SK-N-SH (cell line): Measurements from ENCODE around the gene CDH11. TPM values are rescaled to one million over a fixed set of nuclear protein-coding genes. Genes with fewer than 3 reads are reported as not detected.

Experiments
- CTCF ChIA-PET: fragments of 300-600, 350-600 bp; formaldehyde crosslinking; extraction: SDS; loops from one replicate; lab custom pipeline; 2021; lab: Yijun Ruan, JAX
- POLR2A ChIA-PET: fragments of 350-600 bp; sonication (Branson Sonifier 250); formaldehyde crosslinking; extraction: SDS; loops from one replicate; lab custom pipeline; 2020; ENCODE audit warnings: antibody characterized with exemption, inconsistent platforms; lab: Yijun Ruan, JAX
- DNase-seq: peaks from one replicate; pipeline ENCODE4 v3.0.0; 2012
- H2AFZ ChIP-seq: fragments of 200-600 bp; sonication (generic); 2 replicates; pipeline ENCODE4 v1.8.1; 2016; ENCODE audit warnings: antibody characterized with exemption, mild to moderate bottlenecking, low read depth
- H3F3A ChIP-seq: fragments of 200-600 bp; sonication (generic); replicated peaks from 2 replicates; pipeline ENCODE3; 2016; ENCODE audit warnings: antibody characterized with exemption, mild to moderate bottlenecking; ENCODE audit not compliant: insufficient read depth
- H3K27ac ChIP-seq, 2 experiments: fragments of 200-500 bp in 1 of 2; fragments of 200-600 bp in 1 of 2; sonication (Bioruptor generic) in 1 of 2; sonication (generic), shearing (Covaris generic) in 1 of 2; 2 replicates each; pipeline versions ENCODE4 v1.5.1 to v1.6.1; 2014 to 2016; ENCODE audit warnings: low read depth in 2 of 2, inconsistent platforms in 1 of 2, low read length in 1 of 2, mild to moderate bottlenecking in 1 of 2, mixed read lengths in 1 of 2
- H3K27me3 ChIP-seq: fragments of 200-600 bp; sonication (generic), shearing (Covaris generic); 2 replicates; pipeline ENCODE4 v1.6.1; 2016; ENCODE audit warnings: mixed run types; ENCODE audit not compliant: insufficient read depth
- H3K36me3 ChIP-seq, 2 experiments: fragments of 200-500 bp in 1 of 2; fragments of 200-600 bp in 1 of 2; sonication (Bioruptor generic) in 1 of 2; sonication (generic) in 1 of 2; replicated peaks in 1 of 2; 2 replicates each; pipeline versions ENCODE3 to v1.5.1; 2014 to 2016; ENCODE audit warnings: low read length in 1 of 2, mild to moderate bottlenecking in 1 of 2; ENCODE audit not compliant: insufficient read depth in 2 of 2, control insufficient read depth in 1 of 2
- H3K4me1 ChIP-seq, 2 experiments: fragments of 200-500 bp in 1 of 2; fragments of 200-600 bp in 1 of 2; sonication (Bioruptor generic) in 1 of 2; sonication (generic), shearing (Covaris generic) in 1 of 2; 2 replicates each; pipeline versions ENCODE4 v1.5.1 to v1.6.1; 2014 to 2016; ENCODE audit warnings: low read depth in 1 of 2, low read length in 1 of 2, mixed run types in 1 of 2; ENCODE audit not compliant: insufficient read depth in 2 of 2, control insufficient read depth in 1 of 2
- H3K4me2 ChIP-seq: fragments of 200-600 bp; sonication (generic), shearing (Covaris generic); 2 replicates; pipeline ENCODE4 v1.6.1; 2017; ENCODE audit warnings: mixed run types
- H3K4me3 ChIP-seq, 2 experiments: fragments of 200-500 bp in 1 of 2; fragments of 200-600 bp in 1 of 2; sonication (Bioruptor generic) in 1 of 2; sonication (generic), shearing (Covaris generic) in 1 of 2; 2 replicates each; pipeline versions ENCODE4 v1.5.1 to v1.8.1; 2014 to 2016; ENCODE audit warnings: low read depth in 2 of 2, inconsistent platforms in 1 of 2, low read length in 1 of 2, mild to moderate bottlenecking in 1 of 2, mixed read lengths in 1 of 2, moderate library complexity in 1 of 2
- H3K79me2 ChIP-seq: fragments of 200-600 bp; sonication (generic); 2 replicates; pipeline ENCODE4 v1.8.1; 2017; ENCODE audit warnings: mild to moderate bottlenecking; ENCODE audit not compliant: insufficient read depth
- H3K9ac ChIP-seq: fragments of 200-600 bp; sonication (generic); 2 replicates; pipeline ENCODE4 v1.6.1; 2017; ENCODE audit warnings: mixed run types
- H3K9me2 ChIP-seq: fragments of 200-600 bp; sonication (generic); 2 replicates; pipeline ENCODE4 v1.6.1; 2017; ENCODE audit warnings: mixed run types
- H3K9me3 ChIP-seq: fragments of 200-600 bp; sonication (generic); 2 replicates; pipeline ENCODE4 v1.6.1; 2017; ENCODE audit warnings: mixed run types, mild to moderate bottlenecking, moderate library complexity
- H4K20me1 ChIP-seq: fragments of 200-600 bp; sonication (generic); 2 replicates; pipeline ENCODE4 v1.6.1; 2017; ENCODE audit warnings: mild to moderate bottlenecking, mixed run types; ENCODE audit not compliant: insufficient read depth
- EP300 ChIP-seq, 2 experiments: IDR thresholded peaks; 2 replicates each; pipeline versions ENCODE4 v1.4.0 to v1.6.1; 2012; ENCODE audit warnings: borderline replicate concordance in 1 of 2, low read depth in 1 of 2, low read length in 1 of 2
- EZH2phosphoT487 ChIP-seq: fragments of 200-600 bp; sonication (generic); IDR thresholded peaks from 2 replicates; pipeline ENCODE4 v1.6.1; 2017; ENCODE audit warnings: low read depth, mixed run types, mild to moderate bottlenecking, antibody characterized with exemption, moderate library complexity, borderline replicate concordance
- FOXJ3 ChIP-seq: sonication (generic); formaldehyde crosslinking; IDR thresholded peaks from 2 replicates; pipeline ENCODE4 v1.5.1; 2020; ENCODE audit warnings: mild to moderate bottlenecking, missing genetic modification reagents
- GABPA ChIP-seq: IDR thresholded peaks from 2 replicates; pipeline ENCODE4 v1.4.0; 2012; ENCODE audit warnings: low read depth, mild to moderate bottlenecking
- MEF2A ChIP-seq: IDR thresholded peaks from 2 replicates; pipeline ENCODE4 v1.4.0; 2012; ENCODE audit warnings: low read depth, borderline replicate concordance
- MXI1 ChIP-seq: IDR thresholded peaks from 2 replicates; pipeline ENCODE4 v1.6.1; 2012; ENCODE audit warnings: mild to moderate bottlenecking, low read depth, low read length, improper control_type of control experiment
- NFIC ChIP-seq: IDR thresholded peaks from 2 replicates; pipeline ENCODE4 v1.4.0; 2012; ENCODE audit warnings: borderline replicate concordance
- NRF1 ChIP-seq: IDR thresholded peaks from 2 replicates; pipeline ENCODE4 v1.6.1; 2012; ENCODE audit warnings: low read depth, mild to moderate bottlenecking, low read length
- POLR2AphosphoS5 ChIP-seq: IDR thresholded peaks from 2 replicates; pipeline ENCODE4 v1.6.1; 2012; ENCODE audit warnings: low read depth, low read length
- RXRA ChIP-seq: IDR thresholded peaks from 2 replicates; pipeline ENCODE4 v1.4.0; 2012; ENCODE audit warnings: low read depth, mild to moderate bottlenecking, borderline replicate concordance
- SIN3A ChIP-seq: IDR thresholded peaks from 2 replicates; pipeline ENCODE4 v1.6.1; 2012; ENCODE audit warnings: low read depth, mild to moderate bottlenecking, low read length, moderate library complexity, borderline replicate concordance
- TAF1 ChIP-seq: IDR thresholded peaks from 2 replicates; pipeline ENCODE4 v1.6.1; 2012; ENCODE audit warnings: low read depth, mild to moderate bottlenecking, low read length, moderate library complexity, borderline replicate concordance
- TEAD4 ChIP-seq: IDR thresholded peaks from 2 replicates; pipeline ENCODE4 v1.4.0; 2012; ENCODE audit warnings: mild to moderate bottlenecking, borderline replicate concordance; ENCODE audit not compliant: insufficient read depth
- WGBS: methylation state at CpG from one replicate; pipeline ENCODE4 v1.1.6; 2017; ENCODE audit warnings: low lambda C conversion rate; 5-methylcytosine and 5-hydroxymethylcytosine counted together
- polyA plus RNA-seq, 3 experiments: library from polyadenylated mRNA; depleted of rRNA; stranded (reverse); fragments of >200 nt; gene quantifications; 2 replicates each; pipeline ENCODE4 v1.2.3, GENCODE V29; 2012
- TF ChIP-seq, protein P1 (sequence below): fragments of 200-600 bp; sonication (generic); IDR thresholded peaks from 2 replicates; pipeline ENCODE4 v1.6.1; 2017; ENCODE audit warnings: antibody characterized with exemption, mild to moderate bottlenecking, moderate library complexity
- TF ChIP-seq, protein P2 (sequence below): IDR thresholded peaks from 2 replicates; pipeline ENCODE4 v1.4.0; 2012; ENCODE audit warnings: low read depth, borderline replicate concordance
- TF ChIP-seq, protein P3 (sequence below): fragments of 150-350 bp; IDR thresholded peaks from 2 replicates; pipeline ENCODE4 v1.6.1; 2017; ENCODE audit warnings: antibody characterized with exemption, low read length, low read depth, borderline replicate concordance
- TF ChIP-seq, protein P4 (sequence below): IDR thresholded peaks from 2 replicates; pipeline ENCODE4 v1.4.0; 2012; ENCODE audit warnings: low read depth, borderline replicate concordance
- TF ChIP-seq, protein P5 (sequence below): IDR thresholded peaks from 2 replicates; pipeline ENCODE4 v1.4.0; 2012; ENCODE audit warnings: low read depth

Gene CDH11
- polyA plus RNA-seq, 1 of the 3 experiments (the other 2 are of a cell fraction) = 269 TPM

DNA sequence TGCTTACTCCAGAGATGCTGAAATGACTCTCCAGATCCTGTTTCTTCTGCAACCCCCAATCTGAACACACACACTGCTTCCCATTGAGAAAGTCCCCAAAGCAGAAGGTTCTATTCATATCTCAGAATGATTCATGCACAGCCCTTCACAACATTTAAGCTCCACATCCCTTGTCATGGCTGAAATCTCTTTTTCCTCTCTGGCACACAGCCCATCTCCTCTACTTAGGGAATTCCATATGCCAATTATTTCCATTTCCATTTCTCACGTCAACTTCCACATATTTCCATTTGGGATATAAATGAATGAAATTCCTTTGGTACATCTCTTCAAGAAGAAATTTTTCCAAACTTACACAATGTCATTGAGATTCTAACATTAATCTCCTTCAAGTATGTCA is 119.6 kb downstream of the CDH11 start (continued):
- TF ChIP-seq, protein P1, sequence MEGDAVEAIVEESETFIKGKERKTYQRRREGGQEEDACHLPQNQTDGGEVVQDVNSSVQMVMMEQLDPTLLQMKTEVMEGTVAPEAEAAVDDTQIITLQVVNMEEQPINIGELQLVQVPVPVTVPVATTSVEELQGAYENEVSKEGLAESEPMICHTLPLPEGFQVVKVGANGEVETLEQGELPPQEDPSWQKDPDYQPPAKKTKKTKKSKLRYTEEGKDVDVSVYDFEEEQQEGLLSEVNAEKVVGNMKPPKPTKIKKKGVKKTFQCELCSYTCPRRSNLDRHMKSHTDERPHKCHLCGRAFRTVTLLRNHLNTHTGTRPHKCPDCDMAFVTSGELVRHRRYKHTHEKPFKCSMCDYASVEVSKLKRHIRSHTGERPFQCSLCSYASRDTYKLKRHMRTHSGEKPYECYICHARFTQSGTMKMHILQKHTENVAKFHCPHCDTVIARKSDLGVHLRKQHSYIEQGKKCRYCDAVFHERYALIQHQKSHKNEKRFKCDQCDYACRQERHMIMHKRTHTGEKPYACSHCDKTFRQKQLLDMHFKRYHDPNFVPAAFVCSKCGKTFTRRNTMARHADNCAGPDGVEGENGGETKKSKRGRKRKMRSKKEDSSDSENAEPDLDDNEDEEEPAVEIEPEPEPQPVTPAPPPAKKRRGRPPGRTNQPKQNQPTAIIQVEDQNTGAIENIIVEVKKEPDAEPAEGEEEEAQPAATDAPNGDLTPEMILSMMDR = no peak
- TF ChIP-seq NRF1 (no peak), SIN3A (0 out of 2 replicates have a peak, but pooled peaks have one; percentile 22)

DNA sequence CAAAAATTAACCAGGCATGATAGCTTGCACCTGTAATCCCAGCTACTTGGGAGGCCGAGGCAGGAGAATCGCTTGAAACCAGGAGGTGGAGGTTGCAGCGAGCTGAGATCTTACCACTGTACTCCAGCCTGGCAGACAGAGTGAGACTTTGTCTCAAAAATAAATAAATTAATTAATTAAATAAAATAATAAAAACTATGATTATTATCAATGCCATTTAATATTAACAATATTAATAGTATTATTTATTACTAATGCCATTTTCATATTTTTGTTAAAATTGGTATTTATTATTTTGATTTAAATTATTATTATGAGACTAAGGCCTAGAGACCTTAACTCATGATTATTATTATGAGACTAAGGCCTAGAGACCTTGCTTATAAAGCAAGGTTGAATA is 121.2 kb downstream of the CDH11 start:
- H2AFZ ChIP-seq = no peak overlapping the region
- no peaks in the 10 kb centered on the region for H3K27me3 ChIP-seq
- no peaks in the 10 kb centered on the region for H3K9me2 ChIP-seq
- no peak overlapping the region for H3K9ac ChIP-seq
- DNase-seq = no peak
- ChIA-PET CTCF (no interaction called here), POLR2A (no interaction called here)
- TF ChIP-seq EP300 (IDR thresholded peaks at IDR 0.05; ENCODE audit: borderline replicate concordance in 1 of 2, low read depth in 1 of 2, low read length in 1 of 2) (no peak), EZH2phosphoT487 (no peak), NRF1 (no peak), GABPA (no peak), MXI1 (no peak), FOXJ3 (CRISPR knock-in tag) (no peak), TEAD4 (no peak), SIN3A (no peak), NFIC (no peak), TAF1 (no peak), RXRA (no peak), POLR2AphosphoS5 (no peak), MEF2A (no peak)
- TF ChIP-seq, protein P1 = no peak
- TF ChIP-seq, protein P2, sequence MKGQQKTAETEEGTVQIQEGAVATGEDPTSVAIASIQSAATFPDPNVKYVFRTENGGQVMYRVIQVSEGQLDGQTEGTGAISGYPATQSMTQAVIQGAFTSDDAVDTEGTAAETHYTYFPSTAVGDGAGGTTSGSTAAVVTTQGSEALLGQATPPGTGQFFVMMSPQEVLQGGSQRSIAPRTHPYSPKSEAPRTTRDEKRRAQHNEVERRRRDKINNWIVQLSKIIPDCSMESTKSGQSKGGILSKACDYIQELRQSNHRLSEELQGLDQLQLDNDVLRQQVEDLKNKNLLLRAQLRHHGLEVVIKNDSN = no peak
- TF ChIP-seq, protein P3, sequence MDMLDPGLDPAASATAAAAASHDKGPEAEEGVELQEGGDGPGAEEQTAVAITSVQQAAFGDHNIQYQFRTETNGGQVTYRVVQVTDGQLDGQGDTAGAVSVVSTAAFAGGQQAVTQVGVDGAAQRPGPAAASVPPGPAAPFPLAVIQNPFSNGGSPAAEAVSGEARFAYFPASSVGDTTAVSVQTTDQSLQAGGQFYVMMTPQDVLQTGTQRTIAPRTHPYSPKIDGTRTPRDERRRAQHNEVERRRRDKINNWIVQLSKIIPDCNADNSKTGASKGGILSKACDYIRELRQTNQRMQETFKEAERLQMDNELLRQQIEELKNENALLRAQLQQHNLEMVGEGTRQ = no peak
- TF ChIP-seq, protein P4, sequence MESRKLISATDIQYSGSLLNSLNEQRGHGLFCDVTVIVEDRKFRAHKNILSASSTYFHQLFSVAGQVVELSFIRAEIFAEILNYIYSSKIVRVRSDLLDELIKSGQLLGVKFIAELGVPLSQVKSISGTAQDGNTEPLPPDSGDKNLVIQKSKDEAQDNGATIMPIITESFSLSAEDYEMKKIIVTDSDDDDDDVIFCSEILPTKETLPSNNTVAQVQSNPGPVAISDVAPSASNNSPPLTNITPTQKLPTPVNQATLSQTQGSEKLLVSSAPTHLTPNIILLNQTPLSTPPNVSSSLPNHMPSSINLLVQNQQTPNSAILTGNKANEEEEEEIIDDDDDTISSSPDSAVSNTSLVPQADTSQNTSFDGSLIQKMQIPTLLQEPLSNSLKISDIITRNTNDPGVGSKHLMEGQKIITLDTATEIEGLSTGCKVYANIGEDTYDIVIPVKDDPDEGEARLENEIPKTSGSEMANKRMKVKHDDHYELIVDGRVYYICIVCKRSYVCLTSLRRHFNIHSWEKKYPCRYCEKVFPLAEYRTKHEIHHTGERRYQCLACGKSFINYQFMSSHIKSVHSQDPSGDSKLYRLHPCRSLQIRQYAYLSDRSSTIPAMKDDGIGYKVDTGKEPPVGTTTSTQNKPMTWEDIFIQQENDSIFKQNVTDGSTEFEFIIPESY = no peak
- TF ChIP-seq, protein P5, sequence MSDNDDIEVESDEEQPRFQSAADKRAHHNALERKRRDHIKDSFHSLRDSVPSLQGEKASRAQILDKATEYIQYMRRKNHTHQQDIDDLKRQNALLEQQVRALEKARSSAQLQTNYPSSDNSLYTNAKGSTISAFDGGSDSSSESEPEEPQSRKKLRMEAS = no peak
- peaks cover 0 to 17% of the 10 kb centered on the region in 2 experiments; a peak in 2 of 4 replicates for H3K4me1 ChIP-seq
- H3K4me2 ChIP-seq = no peak overlapping the region
- peak overlapping the region in 1 of 2 experiments; percentile 98; a peak in 2 of 4 replicates for H3K27ac ChIP-seq
- no peak overlapping the region for H3K4me3 ChIP-seq
- H3F3A ChIP-seq = peaks cover 57% of the 10 kb centered on the region
- WGBS = 93% methylated on average over 3 of the region's 3 CpGs
- peaks cover 73% of the 10 kb centered on the region for H3K79me2 ChIP-seq
- H3K9me3 ChIP-seq = no peaks in the 10 kb centered on the region
- peaks cover 4% of the 10 kb centered on the region for H4K20me1 ChIP-seq
- H3K36me3 ChIP-seq = peaks cover 36 to 71% of the 10 kb centered on the region in 2 experiments
